Mononuclear cell (primary cell): Measurements from ENCODE around the gene PRRG1. TPM values are rescaled to one million over a fixed set of nuclear protein-coding genes. Genes with fewer than 3 reads are reported as not detected.
"Not testable (repeated sequence)": the region's sequence is repeated elsewhere in the genome, so short reads cannot be mapped to it uniquely, and the experiment has no call there.

Experiments
- H3K27me3 ChIP-seq: 2 replicates; pipeline ENCODE4 v1.6.0; 2011; ENCODE audit warnings: low read length, control low read depth; ENCODE audit not compliant: insufficient read depth
- H3K4me1 ChIP-seq: 2 replicates; pipeline ENCODE4 v1.5.1; 2011; ENCODE audit warnings: mild to moderate bottlenecking, low read length, control low read depth; ENCODE audit not compliant: insufficient read depth
- H3K4me3 ChIP-seq: 2 replicates; pipeline ENCODE4 v1.5.1; 2011; ENCODE audit warnings: mild to moderate bottlenecking, low read length, moderate library complexity
- H3K9me3 ChIP-seq: 2 replicates; pipeline ENCODE4 v1.5.1; 2011; ENCODE audit warnings: low read depth, mild to moderate bottlenecking, control low read depth, low read length
- total RNA-seq: library from RNA; depleted of rRNA; stranded (reverse); fragments of >200 nt; gene quantifications from one replicate; pipeline ENCODE4 v1.2.3, GENCODE V29; 2012

Gene PRRG1
- total RNA-seq: not detected

DNA sequence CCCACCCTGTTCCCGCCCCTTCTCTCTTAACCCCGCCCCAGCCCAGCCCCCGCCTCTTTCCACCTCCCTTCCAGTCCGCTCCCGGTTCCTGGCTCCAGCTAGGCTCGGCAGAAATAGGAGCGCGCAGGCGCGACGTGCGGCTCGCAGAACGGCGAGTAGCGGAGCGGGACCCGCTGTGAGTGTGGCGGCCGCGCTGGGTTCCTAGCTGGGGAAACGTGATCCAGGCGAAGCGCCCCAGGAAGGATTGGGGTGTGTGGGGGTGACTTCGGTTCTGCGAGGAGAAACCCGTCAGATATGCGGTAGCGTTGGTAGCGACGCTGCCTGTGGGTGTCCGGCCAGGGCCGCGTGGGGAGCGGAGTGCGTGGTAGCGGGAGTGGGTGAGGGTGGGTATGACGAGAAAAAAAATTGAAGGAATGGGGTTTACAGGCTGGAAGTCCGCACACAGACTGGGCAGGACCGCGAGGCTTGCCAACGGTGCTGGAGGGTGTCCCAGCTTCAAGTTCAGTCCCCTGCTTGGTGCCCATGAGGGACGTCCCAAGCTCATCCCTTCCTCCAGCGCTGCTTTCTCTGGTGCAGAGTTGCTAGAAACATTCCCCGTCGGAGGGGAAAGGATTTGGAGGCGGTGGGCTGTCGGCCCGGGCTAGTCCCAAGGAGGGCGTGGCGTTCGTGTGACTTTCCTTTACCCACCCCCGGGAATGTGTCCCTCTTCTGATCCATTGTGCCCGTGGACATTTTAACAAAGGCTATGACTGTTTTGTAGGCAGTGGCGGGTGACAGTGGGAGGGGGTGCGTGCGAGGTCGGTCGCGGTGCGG lies at the start of gene PRRG1:
Gene PRRG1 (plus strand): TSS at position 144 of the 813 bp plus-strand sequence. CDS start 56,886 bp downstream, outside the sequence.
- Histone ChIP-seq H3K4me1 (peaks cover 4% of the 10 kb centered on the region), H3K9me3 (no peaks in the 10 kb centered on the region), H3K27me3 (peaks cover 11% of the 10 kb centered on the region), H3K4me3 (peak within 1 kb of the TSS; percentile 30)

GRCh38 chrX:37302569-37302968 lies 46.6 kb upstream of the PRRG1 start:
- no peak overlapping the region for H3K4me3 ChIP-seq
- no peaks in the 10 kb centered on the region for H3K27me3 ChIP-seq
- H3K4me1 ChIP-seq: no peaks in the 10 kb centered on the region
- H3K9me3 ChIP-seq: no peaks in the 10 kb centered on the region

DNA sequence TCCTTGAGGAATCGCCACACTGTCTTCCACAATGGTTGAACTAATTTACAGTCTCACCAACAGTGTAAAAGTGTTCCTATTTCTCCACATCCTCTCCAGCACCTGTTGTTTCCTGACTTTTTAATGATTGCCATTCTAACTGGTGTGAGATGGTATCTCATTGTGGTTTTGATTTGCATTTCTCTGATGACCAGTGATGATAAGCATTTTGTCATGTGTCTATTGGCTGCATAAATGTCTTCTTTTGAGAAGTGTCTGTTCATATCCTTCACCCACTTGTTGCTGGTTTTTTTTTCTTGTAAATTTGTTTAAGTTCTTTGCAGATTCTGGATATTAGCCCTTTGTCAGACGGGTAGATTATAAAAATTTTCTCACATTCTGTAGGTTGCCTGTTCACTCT lies 43.9 kb upstream of the PRRG1 start:
- not testable (repeated sequence) for H3K9me3 ChIP-seq, H3K27me3 ChIP-seq, H3K4me1 ChIP-seq, H3K4me3 ChIP-seq

DNA sequence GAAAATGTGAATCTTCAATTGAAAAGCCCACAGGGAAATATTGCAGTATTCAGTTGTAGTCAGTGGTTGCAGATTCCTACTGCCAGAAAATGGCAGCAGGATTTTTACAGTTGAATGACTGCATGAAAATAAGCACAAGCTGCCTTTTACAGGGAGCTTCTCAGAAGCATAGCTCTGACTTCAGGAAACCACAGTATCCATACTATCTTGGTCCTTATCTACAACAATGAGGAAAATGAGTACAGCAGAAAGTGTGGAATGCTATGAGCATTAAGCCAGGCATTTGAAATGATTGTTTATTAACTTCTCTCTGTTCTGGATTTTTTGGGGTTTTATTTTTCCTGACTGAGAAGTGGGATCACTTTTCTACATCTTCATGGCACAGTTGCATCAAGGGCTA lies 34.6 kb upstream of the PRRG1 start:
- Histone ChIP-seq H3K4me1 (no peaks in the 10 kb centered on the region), H3K4me3 (no peak overlapping the region), H3K27me3 (no peaks in the 10 kb centered on the region), H3K9me3 (no peaks in the 10 kb centered on the region)

DNA sequence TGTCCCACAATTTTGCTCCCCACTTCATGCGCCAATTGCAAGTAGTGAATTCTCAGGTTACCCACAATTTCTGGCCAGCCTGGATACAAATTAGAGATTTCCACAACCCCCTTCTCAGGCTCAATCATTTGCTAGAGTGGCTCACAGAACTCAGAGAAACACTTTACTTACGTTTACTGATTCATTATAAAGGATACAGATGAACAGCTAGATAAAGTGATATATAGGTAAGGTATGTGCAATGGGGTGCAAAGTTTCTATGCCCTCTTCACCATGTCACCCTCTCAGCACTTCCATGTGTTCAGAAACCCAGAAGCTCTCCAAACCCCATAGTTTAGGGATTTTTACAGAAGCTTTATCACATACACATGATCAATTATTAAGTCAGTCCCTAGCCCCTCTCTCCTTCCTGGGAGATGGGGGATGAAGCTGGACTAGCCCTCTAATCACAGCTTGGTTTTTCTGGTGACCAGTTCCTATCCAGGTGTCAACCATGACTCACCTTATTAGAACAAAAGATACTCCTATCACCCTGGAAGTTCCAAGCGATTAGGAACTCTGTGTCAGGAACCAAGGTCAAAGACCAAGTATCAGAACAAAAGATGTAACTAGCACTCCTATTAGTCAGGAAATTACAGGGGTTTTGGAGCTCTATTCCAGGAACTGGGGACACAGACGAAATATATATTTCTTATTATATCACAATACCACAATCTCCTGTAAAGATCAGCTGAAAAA lies 33.5 kb upstream of the PRRG1 start:
- H3K4me3 ChIP-seq: no peak overlapping the region
- no peaks in the 10 kb centered on the region for H3K4me1 ChIP-seq
- no peaks in the 10 kb centered on the region for H3K9me3 ChIP-seq
- H3K27me3 ChIP-seq: no peaks in the 10 kb centered on the region

DNA sequence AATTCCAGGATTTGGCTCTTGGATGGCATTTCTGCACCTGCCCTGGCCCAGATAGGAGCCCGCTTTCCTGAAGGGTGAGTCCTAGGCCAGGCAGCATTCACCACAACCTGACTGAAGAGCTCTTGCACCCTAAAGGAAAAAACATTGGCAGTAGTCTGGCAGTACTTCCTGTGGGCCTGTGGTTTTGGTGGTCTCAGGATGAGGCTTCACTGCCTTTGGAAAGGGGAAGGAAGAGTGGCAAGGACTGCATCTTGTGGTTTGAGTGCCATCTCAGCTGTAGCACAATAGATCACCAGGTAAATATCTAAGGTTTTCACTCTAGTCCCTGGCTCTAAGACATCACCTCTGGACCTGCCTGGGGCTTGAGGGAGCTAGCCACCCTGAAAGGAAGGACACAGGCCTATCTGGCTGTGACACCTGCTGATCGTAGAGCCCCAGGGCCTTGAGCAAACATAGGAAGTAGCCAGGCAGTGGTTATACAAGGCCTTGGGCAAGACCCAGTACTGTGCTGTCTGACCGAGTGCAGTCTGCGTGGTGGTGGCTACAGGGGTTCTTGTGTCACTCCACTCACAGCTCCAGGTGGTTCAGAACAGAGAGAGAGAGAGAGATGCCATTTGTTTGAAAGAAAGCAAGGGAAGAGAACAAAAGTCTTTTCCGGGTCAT lies 28.5 kb upstream of the PRRG1 start:
- Histone ChIP-seq H3K9me3 (no peaks in the 10 kb centered on the region), H3K27me3 (no peaks in the 10 kb centered on the region), H3K4me3 (no peak overlapping the region), H3K4me1 (no peaks in the 10 kb centered on the region)

- Histone ChIP-seq H3K4me1 (no peaks in the 10 kb centered on the region), H3K27me3 (no peaks in the 10 kb centered on the region), H3K4me3 (no peak overlapping the region), H3K9me3 (no peaks in the 10 kb centered on the region)
Observed at GRCh38 chrX:37330642-37331041, 18.5 kb upstream of the PRRG1 start.

GRCh38 chrX:37331546-37331945 lies 17.6 kb upstream of the PRRG1 start:
- Histone ChIP-seq H3K9me3 (no peaks in the 10 kb centered on the region), H3K27me3 (no peaks in the 10 kb centered on the region), H3K4me1 (no peaks in the 10 kb centered on the region), H3K4me3 (no peak overlapping the region)

DNA sequence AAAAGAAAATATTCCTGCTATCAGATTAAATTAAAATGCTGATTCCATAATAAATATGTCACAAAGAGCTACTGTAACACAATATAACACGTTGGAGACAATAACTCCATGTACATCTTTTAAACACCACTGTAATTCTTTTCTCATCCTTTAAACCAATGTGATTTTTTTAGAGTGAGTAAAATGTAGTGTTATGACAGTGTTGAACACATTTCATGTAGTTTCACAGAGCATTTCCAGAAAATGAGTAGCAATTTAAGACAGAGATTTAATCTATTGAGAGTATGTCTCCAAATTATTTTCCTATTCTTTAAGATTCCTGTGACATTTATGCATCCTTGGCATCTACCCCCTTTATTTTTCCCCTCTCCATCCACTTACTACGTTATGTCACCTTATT lies 17.1 kb upstream of the PRRG1 start:
- Histone ChIP-seq H3K4me3 (no peak overlapping the region), H3K4me1 (no peaks in the 10 kb centered on the region), H3K27me3 (no peaks in the 10 kb centered on the region), H3K9me3 (no peaks in the 10 kb centered on the region)

- Histone ChIP-seq H3K27me3 (no peaks in the 10 kb centered on the region), H3K4me1 (no peaks in the 10 kb centered on the region), H3K9me3 (no peaks in the 10 kb centered on the region), H3K4me3 (no peak overlapping the region)
Observed at GRCh38 chrX:37332987-37333658, 16.0 kb upstream of the PRRG1 start.

GRCh38 chrX:37347420-37347819 lies 1.7 kb upstream of the PRRG1 start:
- no peak overlapping the region for H3K4me3 ChIP-seq
- no peaks in the 10 kb centered on the region for H3K9me3 ChIP-seq
- H3K4me1 ChIP-seq: peaks cover 4% of the 10 kb centered on the region
- peaks cover 11% of the 10 kb centered on the region for H3K27me3 ChIP-seq

- H3K27me3 ChIP-seq: peaks cover 11% of the 10 kb centered on the region
- H3K9me3 ChIP-seq: no peaks in the 10 kb centered on the region
- no peak overlapping the region for H3K4me3 ChIP-seq
- peaks cover 4% of the 10 kb centered on the region for H3K4me1 ChIP-seq
Observed at GRCh38 chrX:37348231-37348970, 763 bp upstream of the PRRG1 start.

DNA sequence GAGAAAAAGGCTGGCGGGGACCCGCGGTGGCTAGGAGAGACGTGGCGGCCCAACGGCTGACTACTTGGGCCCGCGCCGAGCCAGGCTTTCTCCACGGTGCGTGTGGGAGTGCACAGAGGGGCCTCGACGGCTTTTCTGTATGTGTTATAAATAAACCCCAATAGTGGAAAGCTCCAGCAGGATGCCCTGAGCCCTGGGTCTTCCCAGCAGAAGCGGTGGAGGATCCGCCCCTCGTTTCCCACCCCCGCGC lies 268 bp upstream of the PRRG1 start:
- Histone ChIP-seq H3K9me3 (no peaks in the 10 kb centered on the region), H3K27me3 (peaks cover 11% of the 10 kb centered on the region), H3K4me1 (peaks cover 4% of the 10 kb centered on the region), H3K4me3 (no peak overlapping the region)

DNA sequence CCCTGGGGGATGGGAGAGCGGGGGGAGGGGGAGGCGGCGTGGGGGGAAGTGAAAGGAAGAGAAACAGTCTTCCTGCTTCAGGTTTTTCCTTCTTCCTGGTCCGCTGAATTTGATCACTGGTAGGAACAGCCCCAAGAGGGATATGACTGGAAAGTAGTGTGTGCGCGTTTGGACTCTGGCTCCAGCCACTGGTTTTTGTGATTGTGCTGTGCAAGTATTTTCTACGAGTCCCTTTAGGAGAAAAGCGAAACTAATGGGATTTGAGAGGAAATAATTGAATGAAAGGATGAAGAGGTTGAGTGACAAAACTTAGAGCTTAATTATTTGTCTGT lies 836 bp downstream of the PRRG1 start:
- H3K4me3 ChIP-seq: peak overlapping the region; percentile 30
- H3K27me3 ChIP-seq: peaks cover 11% of the 10 kb centered on the region
- no peaks in the 10 kb centered on the region for H3K9me3 ChIP-seq
- H3K4me1 ChIP-seq: peaks cover 4% of the 10 kb centered on the region

DNA sequence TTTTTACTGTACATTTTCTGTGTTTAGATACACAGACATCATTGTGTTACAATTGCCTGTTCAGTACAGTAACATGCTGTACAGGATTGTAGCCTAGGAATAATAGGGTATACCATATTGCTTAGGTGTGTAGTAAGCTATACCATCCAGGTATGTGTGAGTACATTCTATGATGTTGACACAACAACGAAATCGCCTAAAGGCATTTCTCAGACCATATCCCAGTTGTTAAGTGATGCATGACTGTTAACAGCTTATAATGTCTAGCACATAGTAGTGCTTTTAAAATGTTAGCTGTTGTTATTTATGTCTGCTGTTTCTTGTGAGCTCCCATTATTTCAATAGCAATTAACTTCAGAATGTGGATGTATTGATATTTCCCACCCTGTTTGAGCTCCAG lies 4.5 kb downstream of the PRRG1 start:
- peaks cover 4% of the 10 kb centered on the region for H3K4me1 ChIP-seq

More for the DNA sequence above, 4.5 kb downstream of the PRRG1 start:
- Histone ChIP-seq H3K9me3 (no peaks in the 10 kb centered on the region), H3K27me3 (peaks cover 6% of the 10 kb centered on the region), H3K4me3 (no peak overlapping the region)
